Putamen (tissue), 1 donor: ENCODE data around the gene CDKAL1.
"Not testable (repeated sequence)": the region's sequence is repeated elsewhere in the genome, so short reads cannot be mapped to it uniquely, and the experiment has no call there.

ENCODE experiments used
- DNase-seq: peaks from one replicate; pipeline ENCODE4 v3.0.0-alpha.2; 2016; ENCODE audit warnings: low spot score

Gene CDKAL1

GRCh38 chr6:21031182-21031581 lies 496.9 kb downstream of the CDKAL1 start:
- no peak for DNase-seq

GRCh38 chr6:21033084-21033483 lies 498.8 kb downstream of the CDKAL1 start:
- no peak for DNase-seq

- DNase-seq, result no peak
Observed at GRCh38 chr6:21033575-21034026, 499.3 kb downstream of the CDKAL1 start.

- DNase-seq, result no peak
Observed at GRCh38 chr6:21034345-21034744, 500.1 kb downstream of the CDKAL1 start.

- no peak for DNase-seq
Observed at GRCh38 chr6:21037453-21037852, 503.2 kb downstream of the CDKAL1 start.

- no peak for DNase-seq
Observed at GRCh38 chr6:21039926-21040325, 505.7 kb downstream of the CDKAL1 start.

GRCh38 chr6:21045135-21045700 lies 511.0 kb downstream of the CDKAL1 start:
- no peak for DNase-seq

- DNase-seq, result no peak
Observed at GRCh38 chr6:21046276-21046675, 512.0 kb downstream of the CDKAL1 start.

GRCh38 chr6:21048047-21048446 lies 513.8 kb downstream of the CDKAL1 start:
- no peak for DNase-seq

- no peak for DNase-seq
Observed at GRCh38 chr6:21049148-21049547, 514.9 kb downstream of the CDKAL1 start.

GRCh38 chr6:21049572-21049971 lies 515.3 kb downstream of the CDKAL1 start:
- DNase-seq, result no peak

- no peak for DNase-seq
Observed at GRCh38 chr6:21050935-21051334, 516.7 kb downstream of the CDKAL1 start.

- no peak for DNase-seq
Observed at GRCh38 chr6:21051777-21052176, 517.5 kb downstream of the CDKAL1 start.

- DNase-seq, result no peak
Observed at GRCh38 chr6:21053612-21054011, 519.4 kb downstream of the CDKAL1 start.

- DNase-seq, result not testable (repeated sequence)
Observed at GRCh38 chr6:21055480-21055879, 521.2 kb downstream of the CDKAL1 start.

- no peak for DNase-seq
Observed at GRCh38 chr6:21061892-21062291, 527.6 kb downstream of the CDKAL1 start.

GRCh38 chr6:21064756-21065340 lies 530.6 kb downstream of the CDKAL1 start:
- no peak for DNase-seq

- no peak for DNase-seq
Observed at GRCh38 chr6:21067521-21067920, 533.3 kb downstream of the CDKAL1 start.

- DNase-seq, result no peak
Observed at GRCh38 chr6:21070620-21071019, 536.4 kb downstream of the CDKAL1 start.

- DNase-seq, result no peak
Observed at GRCh38 chr6:21071780-21072468, 537.7 kb downstream of the CDKAL1 start.

GRCh38 chr6:21073318-21073839 lies 539.1 kb downstream of the CDKAL1 start:
- DNase-seq, result no peak

- no peak for DNase-seq
Observed at GRCh38 chr6:21074484-21074883, 540.2 kb downstream of the CDKAL1 start.

- no peak for DNase-seq
Observed at GRCh38 chr6:21075986-21076385, 541.7 kb downstream of the CDKAL1 start.
